RWPE1 (cell line): ENCODE measurements around the gene COL4A6.
A peak's percentile ranks its signal among the peaks of the same experiment; 100 is the strongest.
"Not testable (repeated sequence)": the region's sequence is repeated elsewhere in the genome, so short reads cannot be mapped to it uniquely, and the experiment has no call there.

Source experiments
- CTCF ChIA-PET: fragments of 350-600 bp; sonication (Branson Sonifier 250); formaldehyde crosslinking; extraction: SDS; loops from one replicate; lab custom pipeline; 2021; lab: Yijun Ruan, JAX
- POLR2A ChIA-PET: fragments of 400-600 bp; formaldehyde crosslinking; extraction: SDS; loops from one replicate; lab custom pipeline; 2020; ENCODE audit warnings: antibody characterized with exemption; ENCODE audit not compliant: low non-redundant PET; lab: Yijun Ruan, JAX
- DNase-seq: peaks from one replicate; pipeline ENCODE4 v3.0.0; 2012; ENCODE audit warnings: low spot score
- H3K27ac ChIP-seq: fragments of 450-650 bp; 2 replicates; pipeline ENCODE4 v1.5.1; 2017
- TF ChIP-seq, protein P1 (sequence below): fragments of 450-650 bp; conservative IDR thresholded peaks from 2 replicates; pipeline ENCODE4 v1.5.1; 2017; ENCODE audit warnings: low read depth, mild to moderate bottlenecking

The COL4A6 gene

GRCh38 chrX:108396188-108396891 lies 41.9 kb downstream of the COL4A6 start:
- TF ChIP-seq, protein P1, sequence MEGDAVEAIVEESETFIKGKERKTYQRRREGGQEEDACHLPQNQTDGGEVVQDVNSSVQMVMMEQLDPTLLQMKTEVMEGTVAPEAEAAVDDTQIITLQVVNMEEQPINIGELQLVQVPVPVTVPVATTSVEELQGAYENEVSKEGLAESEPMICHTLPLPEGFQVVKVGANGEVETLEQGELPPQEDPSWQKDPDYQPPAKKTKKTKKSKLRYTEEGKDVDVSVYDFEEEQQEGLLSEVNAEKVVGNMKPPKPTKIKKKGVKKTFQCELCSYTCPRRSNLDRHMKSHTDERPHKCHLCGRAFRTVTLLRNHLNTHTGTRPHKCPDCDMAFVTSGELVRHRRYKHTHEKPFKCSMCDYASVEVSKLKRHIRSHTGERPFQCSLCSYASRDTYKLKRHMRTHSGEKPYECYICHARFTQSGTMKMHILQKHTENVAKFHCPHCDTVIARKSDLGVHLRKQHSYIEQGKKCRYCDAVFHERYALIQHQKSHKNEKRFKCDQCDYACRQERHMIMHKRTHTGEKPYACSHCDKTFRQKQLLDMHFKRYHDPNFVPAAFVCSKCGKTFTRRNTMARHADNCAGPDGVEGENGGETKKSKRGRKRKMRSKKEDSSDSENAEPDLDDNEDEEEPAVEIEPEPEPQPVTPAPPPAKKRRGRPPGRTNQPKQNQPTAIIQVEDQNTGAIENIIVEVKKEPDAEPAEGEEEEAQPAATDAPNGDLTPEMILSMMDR: no peak
- no peak overlapping the region; the same call in 1 of the 2 replicates for H3K27ac ChIP-seq
- CTCF ChIA-PET: no interaction called here
- POLR2A ChIA-PET: no interaction called here
- DNase-seq: peak; percentile 38

- CTCF ChIA-PET, H3K27ac ChIP-seq, POLR2A ChIA-PET, DNase-seq: not testable (repeated sequence)
Measured at GRCh38 chrX:108390976-108391717, 47.1 kb downstream of the COL4A6 start.

- TF ChIP-seq, protein P1: no peak
- no peak overlapping the region for H3K27ac ChIP-seq
- CTCF ChIA-PET: no interaction called here
- no peak for DNase-seq
- POLR2A ChIA-PET: no interaction called here
Measured at GRCh38 chrX:108384783-108385182, 53.4 kb downstream of the COL4A6 start.

GRCh38 chrX:108380222-108380621 lies 58.0 kb downstream of the COL4A6 start:
- ChIA-PET CTCF (no interaction called here), POLR2A (no interaction called here)
- H3K27ac ChIP-seq: no peak overlapping the region
- DNase-seq: no peak
- TF ChIP-seq, protein P1: no peak

DNA sequence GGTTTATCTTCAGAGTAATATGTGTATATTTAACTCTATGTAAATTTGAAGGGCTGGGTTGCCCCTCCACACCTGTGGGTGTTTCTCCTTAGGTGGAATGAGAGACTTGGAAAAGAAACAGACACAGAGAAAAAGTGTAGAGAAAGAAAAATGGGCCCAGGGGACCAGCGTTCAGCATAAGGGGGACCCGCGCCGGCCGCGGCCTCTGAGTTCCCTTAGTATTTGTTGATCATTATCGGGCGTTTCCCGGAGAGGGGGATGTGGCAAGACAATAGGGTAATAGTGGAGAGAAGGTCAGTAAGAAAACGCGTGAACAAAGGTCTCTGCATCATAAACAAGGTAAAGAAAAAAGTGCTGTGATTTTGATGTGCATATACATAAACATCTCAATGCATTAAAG lies 61.4 kb downstream of the COL4A6 start:
- POLR2A ChIA-PET, DNase-seq, H3K27ac ChIP-seq, CTCF ChIA-PET: not testable (repeated sequence)

DNA sequence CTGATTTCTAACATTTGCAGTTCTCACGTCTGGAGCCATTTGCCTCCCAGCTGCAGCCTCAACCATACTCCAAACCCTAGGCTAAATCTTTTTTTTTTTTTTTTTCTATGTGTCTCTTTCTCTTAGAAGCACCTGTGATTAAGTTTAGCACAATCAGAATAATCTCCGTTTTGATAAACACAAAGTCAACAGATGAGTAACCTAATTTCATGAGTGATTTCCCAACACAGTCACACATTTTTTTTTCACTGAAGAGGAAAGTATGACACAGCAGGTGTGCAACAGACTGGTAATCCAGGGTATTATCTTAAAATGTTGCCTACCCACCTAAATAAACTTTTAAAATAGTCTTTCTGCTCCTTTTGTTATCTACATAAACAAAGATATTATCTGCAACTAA lies 62.6 kb downstream of the COL4A6 start:
- POLR2A ChIA-PET: not testable (repeated sequence)

GRCh38 chrX:108366644-108367406 lies 71.4 kb downstream of the COL4A6 start:
- ChIA-PET CTCF (no interaction called here), POLR2A (no interaction called here)

More for the DNA sequence above, 62.6 kb downstream of the COL4A6 start:
- H3K27ac ChIP-seq, CTCF ChIA-PET, DNase-seq: not testable (repeated sequence)

More at GRCh38 chrX:108366644-108367406, 71.4 kb downstream of the COL4A6 start:
- no peak overlapping the region for H3K27ac ChIP-seq
- DNase-seq: no peak
- TF ChIP-seq, protein P1: no peak
